ENCODE measurements around the gene PMEPA1.

The PMEPA1 gene

GRCh38 chr20:57680131-57680716 lies 29.6 kb downstream of the PMEPA1 start:
- 87% methylated on average over 12 of the region's 12 CpGs for WGBS, 2 experiments
- Histone ChIP-seq H3K9me3 (ENCODE audit: control insufficient read depth, low read length) (no peaks in the 10 kb centered on the region), H3K4me1 (ENCODE audit: control insufficient read depth, insufficient read depth, low read length) (peaks cover 12% of the 10 kb centered on the region), H3K4me3 (ENCODE audit: insufficient read depth, low read depth, low read length) (no peak overlapping the region), H3K36me3 (ENCODE audit: control insufficient read depth, insufficient read depth, low read length) (no peaks in the 10 kb centered on the region), H3K27me3 (ENCODE audit: control insufficient read depth, insufficient read depth, low read length, poor library complexity, severe bottlenecking) (no peaks in the 10 kb centered on the region), H3K27ac (ENCODE audit: insufficient read depth, low read depth, low read length, poor library complexity, severe bottlenecking) (no peak overlapping the region)

- Histone ChIP-seq H3K4me1 (ENCODE audit: control insufficient read depth, insufficient read depth, low read length) (peaks cover 8% of the 10 kb centered on the region), H3K36me3 (ENCODE audit: control insufficient read depth, insufficient read depth, low read length) (no peaks in the 10 kb centered on the region), H3K27me3 (ENCODE audit: control insufficient read depth, insufficient read depth, low read length, poor library complexity, severe bottlenecking) (no peaks in the 10 kb centered on the region), H3K4me3 (ENCODE audit: insufficient read depth, low read depth, low read length) (no peak overlapping the region), H3K9me3 (ENCODE audit: control insufficient read depth, low read length) (no peaks in the 10 kb centered on the region), H3K27ac (ENCODE audit: insufficient read depth, low read depth, low read length, poor library complexity, severe bottlenecking) (no peak overlapping the region)
- WGBS, 2 experiments = 89 to 90% methylated on average over 6 of the region's 6 CpGs
These were observed 30.7 kb downstream of the PMEPA1 start for GRCh38 chr20:57679113-57679512.

- 58 to 67% methylated on average over 12 of the region's 12 CpGs for WGBS, 2 experiments
- Histone ChIP-seq H3K4me3 (ENCODE audit: insufficient read depth, low read depth, low read length) (no peak overlapping the region), H3K27me3 (ENCODE audit: control insufficient read depth, insufficient read depth, low read length, poor library complexity, severe bottlenecking) (no peaks in the 10 kb centered on the region), H3K27ac (ENCODE audit: insufficient read depth, low read depth, low read length, poor library complexity, severe bottlenecking) (no peak overlapping the region), H3K4me1 (ENCODE audit: control insufficient read depth, insufficient read depth, low read length) (peaks cover under 1% of the 10 kb centered on the region), H3K36me3 (ENCODE audit: control insufficient read depth, insufficient read depth, low read length) (no peaks in the 10 kb centered on the region), H3K9me3 (ENCODE audit: control insufficient read depth, low read length) (no peaks in the 10 kb centered on the region)
These were observed 31.5 kb downstream of the PMEPA1 start for GRCh38 chr20:57678340-57678739.

DNA sequence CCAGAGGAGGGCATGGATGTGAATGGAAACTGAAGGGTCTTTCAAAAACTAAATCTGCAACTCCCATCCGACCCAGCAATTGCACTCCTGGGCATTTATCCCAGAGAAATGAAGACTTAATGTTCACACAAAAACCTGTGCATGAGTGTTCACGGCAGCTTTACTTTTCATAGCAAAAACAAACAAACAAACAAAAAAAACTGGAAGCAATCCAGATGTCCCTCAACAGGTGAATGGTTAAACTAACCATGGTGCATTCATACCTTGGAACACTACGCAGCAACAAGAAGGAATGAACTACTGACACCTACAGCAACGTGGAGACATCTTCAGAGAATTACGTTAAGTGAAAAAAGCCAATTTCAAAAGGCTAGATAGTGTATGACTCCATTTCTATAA lies 32.2 kb downstream of the PMEPA1 start:
- Histone ChIP-seq H3K36me3 (ENCODE audit: control insufficient read depth, insufficient read depth, low read length) (no peaks in the 10 kb centered on the region), H3K4me3 (ENCODE audit: insufficient read depth, low read depth, low read length) (no peak overlapping the region), H3K27ac (ENCODE audit: insufficient read depth, low read depth, low read length, poor library complexity, severe bottlenecking) (no peak overlapping the region), H3K4me1 (ENCODE audit: control insufficient read depth, insufficient read depth, low read length) (peaks cover under 1% of the 10 kb centered on the region), H3K9me3 (ENCODE audit: control insufficient read depth, low read length) (no peaks in the 10 kb centered on the region), H3K27me3 (ENCODE audit: control insufficient read depth, insufficient read depth, low read length, poor library complexity, severe bottlenecking) (no peaks in the 10 kb centered on the region)
- 88 to 90% methylated on average over 4 to 5 of the region's 5 CpGs for WGBS, 2 experiments

DNA sequence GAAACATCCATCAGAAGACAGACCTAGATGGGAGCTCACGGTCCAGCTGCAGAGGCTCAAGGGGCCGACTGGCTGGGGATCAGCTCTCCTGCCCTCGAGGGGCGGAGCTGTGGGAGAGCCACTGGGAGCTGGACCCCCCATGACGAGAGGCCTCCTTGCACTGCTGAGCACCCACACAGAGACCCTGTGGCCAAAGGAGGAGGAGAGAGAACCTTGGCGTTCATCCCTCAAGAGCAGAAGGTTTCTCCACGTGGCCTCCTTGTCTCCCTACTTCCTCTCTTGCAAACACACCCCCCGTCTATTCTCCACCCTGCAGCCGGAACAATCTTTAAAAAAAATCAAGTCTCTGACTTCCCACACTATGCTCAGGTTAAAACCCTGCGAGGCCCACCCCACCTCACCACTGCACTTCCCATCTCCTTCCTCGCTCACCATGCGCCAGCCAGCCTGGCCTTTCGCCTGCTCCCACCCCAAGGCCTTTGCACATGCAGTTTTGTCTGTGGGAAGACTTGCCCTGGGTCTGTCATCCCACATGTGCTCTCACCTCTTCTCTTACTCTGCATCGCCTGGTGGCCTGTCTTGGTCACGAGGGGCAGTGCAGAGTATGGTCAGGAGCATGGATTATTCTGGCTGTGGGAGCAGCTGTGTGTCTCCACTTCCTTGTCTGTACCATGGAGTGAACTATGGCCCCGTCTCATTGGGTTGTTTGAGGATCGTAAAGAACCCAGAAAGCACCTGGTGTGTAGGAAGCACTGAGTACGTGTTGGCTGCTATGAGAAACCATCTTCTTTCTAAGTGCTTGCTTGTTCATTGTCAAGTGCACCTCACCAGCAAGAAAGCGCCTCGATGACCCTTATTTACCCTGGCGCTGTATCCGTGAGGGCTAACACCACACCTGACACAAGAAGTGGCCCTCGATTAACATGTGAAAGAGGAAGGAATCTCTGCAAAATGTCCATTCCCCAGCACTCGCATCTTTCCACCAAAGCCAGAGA lies 32.9 kb downstream of the PMEPA1 start:
- H3K27ac ChIP-seq (ENCODE audit: insufficient read depth, low read depth, low read length, poor library complexity, severe bottlenecking) = no peak overlapping the region
- H3K9me3 ChIP-seq (ENCODE audit: control insufficient read depth, low read length) = no peaks in the 10 kb centered on the region
- no peaks in the 10 kb centered on the region for H3K36me3 ChIP-seq (ENCODE audit: control insufficient read depth, insufficient read depth, low read length)
- H3K4me1 ChIP-seq (ENCODE audit: control insufficient read depth, insufficient read depth, low read length) = peaks cover 3% of the 10 kb centered on the region
- 89% methylated on average over 24 of the region's 24 CpGs for WGBS, 2 experiments
- H3K4me3 ChIP-seq (ENCODE audit: insufficient read depth, low read depth, low read length) = no peak overlapping the region
- no peaks in the 10 kb centered on the region for H3K27me3 ChIP-seq (ENCODE audit: control insufficient read depth, insufficient read depth, low read length, poor library complexity, severe bottlenecking)

GRCh38 chr20:57675773-57676172 lies 34.0 kb downstream of the PMEPA1 start:
- H3K4me1 ChIP-seq (ENCODE audit: control insufficient read depth, insufficient read depth, low read length) = peaks cover 3% of the 10 kb centered on the region
- H3K36me3 ChIP-seq (ENCODE audit: control insufficient read depth, insufficient read depth, low read length) = no peaks in the 10 kb centered on the region
- no peaks in the 10 kb centered on the region for H3K27me3 ChIP-seq (ENCODE audit: control insufficient read depth, insufficient read depth, low read length, poor library complexity, severe bottlenecking)
- WGBS, 2 experiments = 93% methylated on average over 12 of the region's 12 CpGs
- H3K27ac ChIP-seq (ENCODE audit: insufficient read depth, low read depth, low read length, poor library complexity, severe bottlenecking) = no peak overlapping the region
- H3K4me3 ChIP-seq (ENCODE audit: insufficient read depth, low read depth, low read length) = no peak overlapping the region
- H3K9me3 ChIP-seq (ENCODE audit: control insufficient read depth, low read length) = no peaks in the 10 kb centered on the region

GRCh38 chr20:57672953-57673575 lies 36.8 kb downstream of the PMEPA1 start:
- H3K9me3 ChIP-seq (ENCODE audit: control insufficient read depth, low read length) = no peaks in the 10 kb centered on the region
- WGBS, 2 experiments = 92 to 93% methylated on average over 17 of the region's 17 CpGs
- H3K4me1 ChIP-seq (ENCODE audit: control insufficient read depth, insufficient read depth, low read length) = peaks cover 3% of the 10 kb centered on the region
- no peaks in the 10 kb centered on the region for H3K27me3 ChIP-seq (ENCODE audit: control insufficient read depth, insufficient read depth, low read length, poor library complexity, severe bottlenecking)
- no peaks in the 10 kb centered on the region for H3K36me3 ChIP-seq (ENCODE audit: control insufficient read depth, insufficient read depth, low read length)
- no peak overlapping the region for H3K4me3 ChIP-seq (ENCODE audit: insufficient read depth, low read depth, low read length)
- no peak overlapping the region for H3K27ac ChIP-seq (ENCODE audit: insufficient read depth, low read depth, low read length, poor library complexity, severe bottlenecking)

DNA sequence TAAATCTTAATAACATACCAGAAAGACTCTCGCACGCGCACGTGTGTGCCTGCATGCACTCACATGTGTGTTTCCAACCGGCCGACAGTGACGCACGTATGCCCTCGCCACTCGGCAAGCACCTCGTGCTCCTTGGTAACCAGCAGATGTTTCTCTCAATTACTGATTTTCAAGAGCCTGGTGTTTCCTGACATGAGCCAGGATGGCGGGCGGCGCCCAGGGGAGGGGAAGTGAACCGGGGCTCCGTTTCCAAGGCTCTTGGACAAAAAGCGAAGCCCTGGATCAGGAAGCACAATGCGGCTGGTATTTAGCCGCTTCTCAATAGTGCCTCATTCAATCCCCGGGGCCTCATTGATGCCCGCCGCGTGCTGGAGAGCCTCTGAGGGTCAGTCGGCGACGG lies 37.7 kb downstream of the PMEPA1 start:
- peak overlapping the region; percentile 26 for H3K27ac ChIP-seq (ENCODE audit: insufficient read depth, low read depth, low read length, poor library complexity, severe bottlenecking)
- no peaks in the 10 kb centered on the region for H3K36me3 ChIP-seq (ENCODE audit: control insufficient read depth, insufficient read depth, low read length)
- no peak overlapping the region for H3K4me3 ChIP-seq (ENCODE audit: insufficient read depth, low read depth, low read length)
- WGBS, 2 experiments = 90 to 91% methylated on average over 26 of the region's 26 CpGs
- H3K27me3 ChIP-seq (ENCODE audit: control insufficient read depth, insufficient read depth, low read length, poor library complexity, severe bottlenecking) = no peaks in the 10 kb centered on the region
- no peaks in the 10 kb centered on the region for H3K9me3 ChIP-seq (ENCODE audit: control insufficient read depth, low read length)
- H3K4me1 ChIP-seq (ENCODE audit: control insufficient read depth, insufficient read depth, low read length) = peaks cover 3% of the 10 kb centered on the region

DNA sequence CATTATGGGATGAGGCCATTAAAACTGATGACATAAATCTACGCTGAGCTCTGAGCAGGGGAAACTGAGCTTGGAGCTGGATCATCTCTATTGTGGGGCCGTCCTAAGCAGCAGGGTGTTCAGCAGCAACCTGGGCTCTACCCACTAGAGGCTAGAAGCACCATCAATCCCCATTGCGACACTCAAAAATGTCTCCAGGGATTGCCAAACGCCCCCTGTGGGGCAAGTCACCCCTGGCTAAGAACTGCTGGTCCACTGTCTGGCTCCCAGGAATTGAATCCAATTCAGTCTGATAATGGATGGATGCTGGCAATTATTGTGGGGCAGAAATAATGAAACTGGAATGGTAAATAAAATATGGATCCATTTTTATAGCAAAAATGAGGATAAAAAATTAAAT lies 38.2 kb downstream of the PMEPA1 start:
- 88% methylated on average over 4 of the region's 4 CpGs for WGBS, 2 experiments

GRCh38 chr20:57671072-57671391 lies 38.8 kb downstream of the PMEPA1 start:
- Histone ChIP-seq H3K27ac (ENCODE audit: insufficient read depth, low read depth, low read length, poor library complexity, severe bottlenecking) (no peak overlapping the region), H3K36me3 (ENCODE audit: control insufficient read depth, insufficient read depth, low read length) (no peaks in the 10 kb centered on the region), H3K27me3 (ENCODE audit: control insufficient read depth, insufficient read depth, low read length, poor library complexity, severe bottlenecking) (no peaks in the 10 kb centered on the region), H3K4me1 (ENCODE audit: control insufficient read depth, insufficient read depth, low read length) (peaks cover 8% of the 10 kb centered on the region), H3K9me3 (ENCODE audit: control insufficient read depth, low read length) (no peaks in the 10 kb centered on the region), H3K4me3 (ENCODE audit: insufficient read depth, low read depth, low read length) (no peak overlapping the region)
- WGBS, 2 experiments = 94 to 97% methylated on average over 10 of the region's 10 CpGs

More for the DNA sequence above, 38.2 kb downstream of the PMEPA1 start:
- Histone ChIP-seq H3K36me3 (ENCODE audit: control insufficient read depth, insufficient read depth, low read length) (no peaks in the 10 kb centered on the region), H3K27ac (ENCODE audit: insufficient read depth, low read depth, low read length, poor library complexity, severe bottlenecking) (no peak overlapping the region), H3K9me3 (ENCODE audit: control insufficient read depth, low read length) (no peaks in the 10 kb centered on the region), H3K4me1 (ENCODE audit: control insufficient read depth, insufficient read depth, low read length) (peaks cover 3% of the 10 kb centered on the region), H3K27me3 (ENCODE audit: control insufficient read depth, insufficient read depth, low read length, poor library complexity, severe bottlenecking) (no peaks in the 10 kb centered on the region), H3K4me3 (ENCODE audit: insufficient read depth, low read depth, low read length) (no peak overlapping the region)
